Measurements from ENCODE around the gene PRLH. TPM values are rescaled to one million over a fixed set of nuclear protein-coding genes. Genes with fewer than 3 reads are reported as not detected.

The PRLH gene
- polyA plus RNA-seq, 2 of the 4 experiments (the other 2 are of a cell fraction), result not detected

- WGBS (ENCODE audit: missing lambda C conversion rate), result 95% methylated on average over 12 of the region's 13 CpGs
- no peak for TF ChIP-seq KDM5A (IDR thresholded peaks at IDR 0.05)
- no peak for TF ChIP-seq NR3C1 (IDR thresholded peaks at IDR 0.05)
- TF ChIP-seq HOXA7 (CRISPR knock-in tag; IDR thresholded peaks at IDR 0.05), result 0 out of 2 replicates have a peak, but pooled peaks have one; percentile 36
- no peak for TF ChIP-seq MAZ (IDR thresholded peaks at IDR 0.05; ENCODE audit: borderline replicate concordance, low read depth, low read length)
- no peak for TF ChIP-seq NPAS2 (CRISPR knock-in tag; IDR thresholded peaks at IDR 0.05; ENCODE audit: borderline replicate concordance)
- TF ChIP-seq TFCP2L1 (CRISPR knock-in tag; IDR thresholded peaks at IDR 0.05), result no peak
- no peak for TF ChIP-seq ESRRA (IDR thresholded peaks at IDR 0.05; ENCODE audit: borderline replicate concordance, low read length)
- TF ChIP-seq FOSB (CRISPR knock-in tag; IDR thresholded peaks at IDR 0.05), result 0 out of 2 replicates have a peak, but pooled peaks have one; percentile 58
- TF ChIP-seq, protein P1, sequence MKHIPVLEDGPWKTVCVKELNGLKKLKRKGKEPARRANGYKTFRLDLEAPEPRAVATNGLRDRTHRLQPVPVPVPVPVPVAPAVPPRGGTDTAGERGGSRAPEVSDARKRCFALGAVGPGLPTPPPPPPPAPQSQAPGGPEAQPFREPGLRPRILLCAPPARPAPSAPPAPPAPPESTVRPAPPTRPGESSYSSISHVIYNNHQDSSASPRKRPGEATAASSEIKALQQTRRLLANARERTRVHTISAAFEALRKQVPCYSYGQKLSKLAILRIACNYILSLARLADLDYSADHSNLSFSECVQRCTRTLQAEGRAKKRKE (CRISPR knock-in tag; IDR thresholded peaks at IDR 0.05; ENCODE audit: low read depth), result no peak
- H3K4me2 ChIP-seq, result peak overlapping the region; percentile 33; the same call in 2 of the 3 replicates
- FAIRE-seq (no peak), ATAC-seq (peak; percentile 16 to 28; a peak in 4 of 6 replicates), DNase-seq (ENCODE audit: low read depth in 1 of 2, low spot score in 1 of 2) (no peak)
- peak overlapping the region; percentile 50 to 70; a peak in 5 of 6 replicates for H3K27ac ChIP-seq
- no peak overlapping the region for H3K4me3 ChIP-seq
- ChIA-PET CTCF (interaction anchor here (1.0 to 4.5 kb wide), 7 partner anchors 8 to 69 kb away, joined by 3 to 26 read pairs (median 9); no protein-coding TSS in a partner anchor), POLR2A (interaction anchor here (1.3 kb wide), 1 partner anchor 28 kb away, joined by 4 read pairs; no protein-coding TSS in a partner anchor)
- no peaks in the 10 kb centered on the region for H3K9me3 ChIP-seq
- H3K4me1 ChIP-seq, result peaks cover 47% of the 10 kb centered on the region
Observed at GRCh38 chr2:237540223-237540775, 26.1 kb upstream of the PRLH start.

DNA sequence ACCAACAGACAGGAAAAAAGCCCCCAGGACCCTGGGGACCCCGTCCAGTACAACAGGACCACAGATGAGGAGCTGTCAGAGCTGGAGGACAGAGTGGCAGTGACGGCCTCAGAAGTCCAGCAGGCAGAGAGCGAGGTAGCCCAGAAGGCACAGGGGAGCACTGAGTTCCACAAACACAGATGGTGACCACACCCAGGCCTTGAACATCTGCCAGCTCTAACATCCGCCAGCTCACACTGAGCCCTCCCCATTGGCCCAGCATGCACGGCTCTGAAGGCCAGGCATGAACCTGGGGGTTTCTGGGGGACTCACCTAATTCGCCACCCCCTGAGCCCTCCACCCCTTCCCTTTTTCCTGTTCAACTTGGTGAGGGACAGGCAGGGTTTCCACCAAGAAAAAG lies 25.6 kb upstream of the PRLH start:
- ChIA-PET CTCF (interaction anchor here (1.0 to 4.5 kb wide), 6 partner anchors 9 to 70 kb away, joined by 3 to 26 read pairs (median 10); no protein-coding TSS in a partner anchor), POLR2A (no interaction called here)
- Histone ChIP-seq H3K4me2 (peak overlapping the region; percentile 33; the same call in 2 of the 3 replicates), H3K4me3 (no peak overlapping the region), H3K27ac (peak overlapping the region; percentile 50 to 70; a peak in 5 of 6 replicates), H3K9me3 (no peaks in the 10 kb centered on the region), H3K4me1 (peaks cover 47% of the 10 kb centered on the region)
- ATAC-seq, result peak; percentile 10 to 49; a peak in 5 of 6 replicates
- peak in 1 of 2 experiments; percentile 42 for DNase-seq (ENCODE audit: low read depth in 1 of 2, low spot score in 1 of 2)
- no peak for FAIRE-seq
- TF ChIP-seq HDAC2 (IDR thresholded peaks at IDR 0.05) (no peak), CHD4 (IDR thresholded peaks at IDR 0.05; ENCODE audit: borderline replicate concordance) (no peak), POLR2AphosphoS2 (conservative IDR thresholded peaks at IDR 0.05; ENCODE audit: low read length) (no peak), KDM5A (IDR thresholded peaks at IDR 0.05) (no peak), MAX (IDR thresholded peaks at IDR 0.05) (no peak), EP300 (IDR thresholded peaks at IDR 0.05) (no peak), CEBPB (IDR thresholded peaks at IDR 0.05) (no peak), TP53 (CRISPR knock-in tag; IDR thresholded peaks at IDR 0.05) (no peak), HOXA7 (CRISPR knock-in tag; IDR thresholded peaks at IDR 0.05) (no peak), NR3C1 (IDR thresholded peaks at IDR 0.05) (no peak), PHF8 (IDR thresholded peaks at IDR 0.05; ENCODE audit: borderline replicate concordance, low read depth) (no peak), JUN (IDR thresholded peaks at IDR 0.05) (no peak)
- 55% methylated on average over 5 of the region's 6 CpGs for WGBS (ENCODE audit: missing lambda C conversion rate)

DNA sequence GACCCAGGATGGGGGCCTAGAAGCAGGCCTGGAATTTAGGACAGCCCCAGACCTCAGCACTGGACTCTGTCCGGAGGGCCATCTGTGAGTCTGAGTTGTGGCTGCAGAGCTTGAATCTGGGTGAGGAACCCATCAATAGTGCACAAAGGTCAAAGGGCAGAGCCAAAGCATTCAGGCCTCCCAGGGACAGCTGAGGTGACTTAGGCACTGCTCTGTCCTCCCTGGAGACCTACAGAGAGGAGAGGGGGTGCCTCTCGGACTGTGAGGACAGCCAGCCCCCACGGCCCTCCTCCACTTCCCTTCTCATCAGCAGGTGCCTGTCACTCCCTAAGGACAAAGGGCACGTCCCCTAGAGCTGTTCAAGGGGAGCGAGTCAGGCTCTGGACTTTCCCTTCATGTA lies 25.1 kb upstream of the PRLH start:
- CTCF ChIA-PET, result interaction anchor here (0.6 to 4.5 kb wide), 7 partner anchors 9 to 70 kb away, joined by 3 to 26 read pairs (median 9); no protein-coding TSS in a partner anchor
- POLR2A ChIA-PET, result no interaction called here
- Histone ChIP-seq H3K4me3 (no peak overlapping the region), H3K9me3 (no peaks in the 10 kb centered on the region), H3K27ac (peak overlapping the region; percentile 50 to 70; a peak in 5 of 6 replicates), H3K4me1 (peaks cover 47% of the 10 kb centered on the region), H3K4me2 (peak overlapping the region; percentile 33; the same call in 1 of the 3 replicates)
- ATAC-seq, result peak in 1 of 2 experiments; percentile 11; a peak in 3 of 6 replicates
- TF ChIP-seq FOXS1 (CRISPR knock-in tag; IDR thresholded peaks at IDR 0.05) (no peak), REST (IDR thresholded peaks at IDR 0.05) (no peak), CHD2 (IDR thresholded peaks at IDR 0.05; ENCODE audit: low read length, partially characterized antibody) (no peak), RNF2 (IDR thresholded peaks at IDR 0.05; ENCODE audit: borderline replicate concordance, low read depth) (no peak), JUNB (IDR thresholded peaks at IDR 0.05) (no peak), CBX2 (IDR thresholded peaks at IDR 0.05; ENCODE audit: borderline replicate concordance, low read depth) (no peak), HEYL (CRISPR knock-in tag; IDR thresholded peaks at IDR 0.05) (no peak), RFX5 (IDR thresholded peaks at IDR 0.05) (no peak), HOXA7 (CRISPR knock-in tag; IDR thresholded peaks at IDR 0.05) (no peak)
- no peak for FAIRE-seq
- DNase-seq (ENCODE audit: low read depth in 1 of 2, low spot score in 1 of 2), result no peak
- 69% methylated on average over 5 of the region's 5 CpGs for WGBS (ENCODE audit: missing lambda C conversion rate)

Measured in A549 (cell line).